Endodermal cell (in vitro differentiated cells): ENCODE measurements around the gene DLG2. TPM values are rescaled to one million over a fixed set of nuclear protein-coding genes. Genes with fewer than 3 reads are reported as not detected.

Experiments
- DNase-seq: peaks from one replicate; pipeline ENCODE4 v3.0.0-alpha.2; 2017
- H3K27ac ChIP-seq: 2 replicates; pipeline ENCODE4 v1.5.1; 2013; ENCODE audit warnings: mild to moderate bottlenecking, low read depth, low read length, moderate library complexity
- H3K27me3 ChIP-seq: 2 replicates; pipeline ENCODE4 v1.6.1; 2013; ENCODE audit warnings: mild to moderate bottlenecking, low read length, moderate library complexity; ENCODE audit not compliant: insufficient read depth, control insufficient read depth, poor library complexity, severe bottlenecking
- H3K36me3 ChIP-seq: 2 replicates; pipeline ENCODE4 v1.7.0; 2013; ENCODE audit warnings: mild to moderate bottlenecking, low read length, moderate library complexity; ENCODE audit not compliant: control insufficient read depth, insufficient read depth
- H3K4me1 ChIP-seq: one replicate; pipeline ENCODE4 v1.7.0; 2013; ENCODE audit warnings: low read length; ENCODE audit not compliant: control insufficient read depth, insufficient read depth
- H3K4me3 ChIP-seq: 2 replicates; pipeline ENCODE4 v1.5.1; 2013; ENCODE audit warnings: mild to moderate bottlenecking, low read length, moderate library complexity
- H3K9ac ChIP-seq: 2 replicates; pipeline ENCODE4 v1.6.1; 2013; ENCODE audit warnings: mild to moderate bottlenecking, low read length, moderate library complexity; ENCODE audit not compliant: poor library complexity, severe bottlenecking; ENCODE audit errors: extremely low read depth
- H3K9me3 ChIP-seq: 2 replicates; pipeline ENCODE4 v1.6.1; 2013; ENCODE audit warnings: mild to moderate bottlenecking, low read length, moderate library complexity; ENCODE audit not compliant: control insufficient read depth
- H3K27ac Mint-ChIP-seq: 2 replicates; pipeline ENCODE4 v1.8.0; 2020; ENCODE audit warnings: mixed read lengths
- H3K27me3 Mint-ChIP-seq: 2 replicates; pipeline ENCODE4 v1.8.0; 2021; ENCODE audit warnings: mild to moderate bottlenecking, mixed read lengths; ENCODE audit not compliant: insufficient read depth
- H3K36me3 Mint-ChIP-seq: 2 replicates; pipeline ENCODE4 v1.8.0; 2020; ENCODE audit warnings: low read depth, mixed read lengths
- H3K4me1 Mint-ChIP-seq: 2 replicates; pipeline ENCODE4 v1.8.0; 2020; ENCODE audit warnings: mixed read lengths
- H3K4me3 Mint-ChIP-seq: 2 replicates; pipeline ENCODE4 v1.8.0; 2020; ENCODE audit warnings: mild to moderate bottlenecking, moderate library complexity, mixed read lengths
- H3K9me3 Mint-ChIP-seq: 2 replicates; pipeline ENCODE4 v1.8.0; 2020; ENCODE audit warnings: mild to moderate bottlenecking, mixed read lengths
- CTCF ChIP-seq: fragments of 200-600 bp; sonication (generic); conservative IDR thresholded peaks from 2 replicates; pipeline ENCODE4 v1.5.0; 2021; ENCODE audit warnings: antibody characterized with exemption, mild to moderate bottlenecking
- WGBS, 2 experiments: methylation state at CpG; one replicate each; pipeline versions ENCODE4 v1.1.5 to v1.1.7; 2013; ENCODE audit warnings: missing lambda C conversion rate in 2 of 2, mixed read lengths in 1 of 2; ENCODE audit not compliant: insufficient coverage in 1 of 2, insufficient read length in 1 of 2; 5-methylcytosine and 5-hydroxymethylcytosine counted together
- total RNA-seq, 2 donors: library from RNA; stranded (reverse); fragmentation: NEBNext Ultra II Directional in 1 of 2; extraction: Animal tissue kit (Norgen Biotek cat#: 25700) in 1 of 2; gene quantifications; 2 replicates in 1 of 2; 3 replicates in 1 of 2; pipeline ENCODE4 v1.2.1, GENCODE V29; 2021

Gene DLG2
- total RNA-seq, 2 donors from 2014 or later: 9.6 to 10.6 TPM

- Histone ChIP-seq H3K4me3 (no peak overlapping the region), H3K9ac (no peak overlapping the region), H3K27ac (no peak overlapping the region), H3K36me3 (no peaks in the 10 kb centered on the region), H3K4me1 (no peaks in the 10 kb centered on the region), H3K27me3 (no peaks in the 10 kb centered on the region), H3K9me3 (no peaks in the 10 kb centered on the region)
- Mint-ChIP-seq H3K4me3 (no peak overlapping the region), H3K9me3 (no peaks in the 10 kb centered on the region), H3K27ac (no peak overlapping the region), H3K4me1 (no peaks in the 10 kb centered on the region), H3K27me3 (no peaks in the 10 kb centered on the region), H3K36me3 (no peaks in the 10 kb centered on the region)
- no peak for TF ChIP-seq CTCF
- no peak for DNase-seq
Measured at GRCh38 chr11:84522331-84522730, 1104.8 kb downstream of the DLG2 start.

GRCh38 chr11:84518631-84519183, 1108.4 kb downstream of the DLG2 start:
- Mint-ChIP-seq H3K27ac (no peak overlapping the region), H3K4me3 (no peak overlapping the region), H3K4me1 (no peaks in the 10 kb centered on the region), H3K9me3 (no peaks in the 10 kb centered on the region), H3K36me3 (no peaks in the 10 kb centered on the region), H3K27me3 (no peaks in the 10 kb centered on the region)
- no peak for TF ChIP-seq CTCF
- DNase-seq: no peak
- no peaks in the 10 kb centered on the region for H3K27me3 ChIP-seq
- no peaks in the 10 kb centered on the region for H3K9me3 ChIP-seq
- H3K27ac ChIP-seq: no peak overlapping the region
- no peak overlapping the region for H3K4me3 ChIP-seq
- 83 to 89% methylated on average over 1 to 2 of the region's 2 CpGs for WGBS, 2 experiments
- H3K9ac ChIP-seq: no peak overlapping the region
- H3K36me3 ChIP-seq: no peaks in the 10 kb centered on the region
- no peaks in the 10 kb centered on the region for H3K4me1 ChIP-seq

- TF ChIP-seq CTCF: no peak
- Histone ChIP-seq H3K27me3 (no peaks in the 10 kb centered on the region), H3K36me3 (no peaks in the 10 kb centered on the region), H3K4me3 (no peak overlapping the region), H3K9me3 (no peaks in the 10 kb centered on the region), H3K27ac (no peak overlapping the region), H3K4me1 (no peaks in the 10 kb centered on the region), H3K9ac (no peak overlapping the region)
- Mint-ChIP-seq H3K9me3 (no peaks in the 10 kb centered on the region), H3K4me1 (no peaks in the 10 kb centered on the region), H3K27me3 (no peaks in the 10 kb centered on the region), H3K27ac (no peak overlapping the region), H3K4me3 (no peak overlapping the region), H3K36me3 (no peaks in the 10 kb centered on the region)
- no CpG with 5 or more reads among the region's 1 CpG for WGBS, 2 experiments
- DNase-seq: no peak
Measured at GRCh38 chr11:84514436-84514835, 1112.7 kb downstream of the DLG2 start.
